Epithelial cell of proximal tubule (primary cell): ENCODE data around the gene CBL. TPM values are rescaled to one million over a fixed set of nuclear protein-coding genes. Genes with fewer than 3 reads are reported as not detected.

Source experiments
- DNase-seq: peaks from one replicate; pipeline ENCODE4 v3.0.0-alpha.2; 2011; ENCODE audit warnings: low read depth
- H3K4me3 ChIP-seq: 2 replicates; pipeline ENCODE4 v1.5.1; 2011; ENCODE audit warnings: low read depth, mild to moderate bottlenecking, low read length
- total RNA-seq: library from RNA; depleted of rRNA; stranded (reverse); fragments of >200 nt; gene quantifications from 2 replicates; pipeline ENCODE4 v1.2.3, GENCODE V29; 2015
- TF ChIP-seq, protein P1 (sequence below): conservative IDR thresholded peaks from 2 replicates; pipeline ENCODE4 v1.5.1; 2012; ENCODE audit warnings: low read depth, mild to moderate bottlenecking, low read length

CBL gene
- total RNA-seq, 1 donor from 2014 or later, result 17.4 TPM

DNA sequence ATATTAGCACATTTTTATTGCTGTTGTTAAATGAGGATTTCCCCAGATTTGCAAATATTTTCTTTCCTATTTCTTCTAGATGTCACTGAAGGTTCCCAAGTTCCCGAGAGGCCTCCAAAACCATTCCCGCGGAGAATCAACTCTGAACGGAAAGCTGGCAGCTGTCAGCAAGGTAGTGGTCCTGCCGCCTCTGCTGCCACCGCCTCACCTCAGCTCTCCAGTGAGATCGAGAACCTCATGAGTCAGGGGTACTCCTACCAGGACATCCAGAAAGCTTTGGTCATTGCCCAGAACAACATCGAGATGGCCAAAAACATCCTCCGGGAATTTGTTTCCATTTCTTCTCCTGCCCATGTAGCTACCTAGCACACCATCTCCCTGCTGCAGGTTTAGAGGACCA, 93.3 kb downstream of the CBL start:
- H3K4me3 ChIP-seq, result no peak overlapping the region
- DNase-seq, result no peak
- TF ChIP-seq, protein P1, sequence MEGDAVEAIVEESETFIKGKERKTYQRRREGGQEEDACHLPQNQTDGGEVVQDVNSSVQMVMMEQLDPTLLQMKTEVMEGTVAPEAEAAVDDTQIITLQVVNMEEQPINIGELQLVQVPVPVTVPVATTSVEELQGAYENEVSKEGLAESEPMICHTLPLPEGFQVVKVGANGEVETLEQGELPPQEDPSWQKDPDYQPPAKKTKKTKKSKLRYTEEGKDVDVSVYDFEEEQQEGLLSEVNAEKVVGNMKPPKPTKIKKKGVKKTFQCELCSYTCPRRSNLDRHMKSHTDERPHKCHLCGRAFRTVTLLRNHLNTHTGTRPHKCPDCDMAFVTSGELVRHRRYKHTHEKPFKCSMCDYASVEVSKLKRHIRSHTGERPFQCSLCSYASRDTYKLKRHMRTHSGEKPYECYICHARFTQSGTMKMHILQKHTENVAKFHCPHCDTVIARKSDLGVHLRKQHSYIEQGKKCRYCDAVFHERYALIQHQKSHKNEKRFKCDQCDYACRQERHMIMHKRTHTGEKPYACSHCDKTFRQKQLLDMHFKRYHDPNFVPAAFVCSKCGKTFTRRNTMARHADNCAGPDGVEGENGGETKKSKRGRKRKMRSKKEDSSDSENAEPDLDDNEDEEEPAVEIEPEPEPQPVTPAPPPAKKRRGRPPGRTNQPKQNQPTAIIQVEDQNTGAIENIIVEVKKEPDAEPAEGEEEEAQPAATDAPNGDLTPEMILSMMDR, result no peak

DNA sequence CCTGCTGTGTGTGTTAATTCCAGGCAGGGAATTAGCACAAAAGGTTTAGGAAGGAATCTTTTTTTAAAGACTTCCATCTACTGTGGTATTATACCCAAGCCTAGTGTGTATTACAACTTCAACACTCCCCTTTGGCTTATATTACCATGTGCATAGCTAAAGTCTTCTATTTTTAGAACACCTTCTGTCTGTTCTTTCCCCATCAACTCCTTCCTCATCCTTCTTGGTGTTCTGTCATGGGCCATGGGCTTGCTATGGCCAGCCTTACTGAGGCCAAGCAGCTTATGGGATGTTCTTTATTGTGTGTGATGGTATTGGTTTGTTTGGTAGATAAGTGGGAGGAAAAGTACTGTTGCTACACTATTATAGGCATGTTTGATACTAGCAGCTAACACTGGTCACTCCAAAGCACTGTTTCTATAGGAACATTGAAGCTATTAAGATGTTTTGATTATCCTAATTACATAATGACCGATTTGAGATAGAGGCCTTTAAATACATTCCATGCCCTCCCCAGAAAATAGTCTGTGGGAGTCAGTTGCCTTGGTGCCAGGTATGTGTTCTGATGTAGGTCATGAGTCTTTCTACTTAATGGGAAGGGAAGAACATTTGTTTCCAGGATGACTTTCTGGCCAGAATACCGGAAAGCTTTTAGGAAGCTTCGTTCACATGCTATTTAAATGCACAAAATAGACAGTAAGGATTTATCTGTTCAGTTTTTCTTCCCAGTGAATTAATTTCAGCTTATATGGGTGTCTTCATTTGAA, 94.2 kb downstream of the CBL start:
- no peak overlapping the region for H3K4me3 ChIP-seq
- TF ChIP-seq, protein P1, result no peak
- no peak for DNase-seq

DNA sequence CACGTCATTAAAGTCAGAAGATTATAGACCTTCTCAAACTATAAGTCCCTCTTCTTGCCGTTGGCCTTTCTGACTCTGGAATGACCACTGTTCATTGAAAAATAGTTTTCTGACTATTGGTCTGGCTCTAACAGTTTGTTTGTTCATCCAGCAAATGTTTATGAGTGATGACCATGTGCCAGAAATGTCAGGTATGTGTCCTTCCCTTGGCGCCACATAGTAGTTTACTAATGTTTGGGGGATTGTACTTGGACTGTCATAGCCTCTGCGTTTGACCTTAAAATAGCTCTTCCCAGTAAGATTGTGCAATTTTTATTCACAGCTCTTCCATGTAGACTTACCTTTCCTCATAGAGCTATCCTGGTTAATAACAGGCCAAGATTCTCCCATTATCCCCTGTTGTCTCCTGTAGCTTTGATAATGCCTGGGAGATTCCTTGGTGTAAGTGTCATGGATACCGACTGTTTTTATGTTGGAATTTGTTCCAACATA, 97.1 kb downstream of the CBL start:
- DNase-seq, result no peak
- no peak overlapping the region for H3K4me3 ChIP-seq
- TF ChIP-seq, protein P1, result no peak

DNA sequence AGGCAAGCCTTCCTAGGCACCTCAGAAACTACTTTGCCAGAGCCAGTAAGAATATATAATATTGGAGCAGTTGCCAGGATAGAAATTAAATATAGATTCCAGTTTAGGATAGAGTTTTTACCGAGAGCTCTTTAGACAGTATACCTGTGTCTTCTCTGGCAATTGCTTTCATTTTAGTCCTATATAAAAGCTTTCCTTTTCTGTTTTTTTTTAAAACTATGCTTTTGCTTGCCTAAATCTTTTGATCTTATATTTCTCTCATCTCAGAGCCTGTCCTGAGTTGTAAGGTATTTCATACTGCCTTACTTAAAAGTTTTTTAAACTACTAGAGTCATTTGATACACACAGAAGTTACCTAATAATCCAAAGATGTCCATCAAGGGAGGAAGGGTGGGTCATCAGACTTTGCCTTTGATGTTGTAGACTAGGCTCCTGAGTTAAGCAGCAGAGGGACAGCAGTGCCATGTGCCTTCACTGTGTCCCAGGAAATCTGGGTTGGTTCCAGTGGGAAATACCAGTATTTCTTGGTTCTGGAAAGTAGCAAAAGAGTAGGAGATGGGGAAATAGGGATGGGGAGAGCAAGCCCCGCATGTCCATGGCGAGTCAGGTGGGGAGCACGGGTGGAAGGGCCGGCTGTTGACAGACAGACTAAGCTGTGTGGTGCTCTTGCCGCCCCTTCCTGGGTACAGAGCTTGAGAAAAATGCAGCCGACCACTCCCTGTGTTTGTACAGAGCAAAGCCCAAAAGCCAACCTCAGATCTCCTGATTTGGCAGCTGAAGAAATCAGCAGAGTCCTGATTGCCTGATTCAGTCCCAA, 99.6 kb downstream of the CBL start:
- TF ChIP-seq, protein P1, result no peak
- no peak overlapping the region for H3K4me3 ChIP-seq
- DNase-seq, result no peak

DNA sequence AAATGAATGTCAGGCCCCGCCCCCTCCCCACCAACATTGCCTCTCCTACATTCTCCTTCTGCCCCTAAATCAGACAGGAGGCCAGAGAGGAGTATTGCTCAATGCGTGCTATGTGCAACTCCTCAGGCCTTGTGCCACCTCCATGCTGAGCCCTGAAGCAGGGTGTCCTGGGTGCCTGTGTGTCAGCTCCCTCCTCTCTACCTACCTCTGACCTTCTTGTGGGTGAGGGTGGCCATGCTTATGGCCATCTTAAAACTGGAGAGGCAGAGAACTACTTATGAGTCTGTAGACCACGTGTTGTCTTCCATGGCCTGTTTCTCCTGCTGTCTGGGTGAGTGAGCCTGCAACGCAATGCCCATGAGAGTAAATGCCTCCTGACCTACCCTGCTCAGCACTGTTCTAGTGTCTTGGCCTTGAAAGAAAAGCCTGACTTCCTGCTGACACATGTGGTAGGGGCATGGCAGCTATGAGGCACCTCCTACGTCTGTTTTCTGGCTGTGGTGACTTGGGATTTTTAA, 100.3 kb downstream of the CBL start:
- DNase-seq, result no peak
- TF ChIP-seq, protein P1, result no peak

DNA sequence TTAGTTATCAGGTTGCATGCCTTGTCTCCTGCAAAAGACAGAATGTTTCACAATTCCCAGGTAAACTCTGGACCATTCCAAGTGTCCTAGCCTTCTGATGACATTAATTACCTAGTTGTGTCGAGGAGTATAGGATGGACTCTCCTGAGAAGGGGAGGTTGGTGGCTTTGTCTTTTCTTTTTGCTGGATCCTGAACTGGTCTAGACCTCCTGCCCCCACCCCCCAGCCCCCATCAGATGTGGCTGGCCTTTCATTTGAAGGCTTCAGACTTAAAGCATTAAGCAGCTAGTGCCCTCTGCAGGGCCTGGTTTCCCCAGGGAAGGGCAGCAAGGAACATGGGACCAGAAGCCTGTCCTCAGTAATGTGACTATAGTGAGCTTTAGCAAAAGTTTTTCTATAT, 101.1 kb downstream of the CBL start:
- no peak overlapping the region for H3K4me3 ChIP-seq
- TF ChIP-seq, protein P1, result peak; percentile 40
- DNase-seq, result no peak

More for the DNA sequence above, 100.3 kb downstream of the CBL start:
- no peak overlapping the region for H3K4me3 ChIP-seq
